HepG2 (cell line): Measurements from ENCODE around the gene PDIA6. TPM values are rescaled to one million over a fixed set of nuclear protein-coding genes. Genes with fewer than 3 reads are reported as not detected.

Experiments
- DBP ChIP-seq: sonication (generic); formaldehyde crosslinking; IDR thresholded peaks from 2 replicates; pipeline ENCODE4 v1.4.0; 2020; ENCODE audit warnings: missing genetic modification reagents; ENCODE audit errors: not compliant biosample characterization
- DPF2 ChIP-seq: sonication (generic); formaldehyde crosslinking; IDR thresholded peaks from 2 replicates; pipeline ENCODE4 v1.4.0; 2020; ENCODE audit warnings: mild to moderate bottlenecking, low read depth, missing genetic modification reagents, borderline replicate concordance
- GFI1 ChIP-seq: sonication (generic); formaldehyde crosslinking; IDR thresholded peaks from 2 replicates; pipeline ENCODE4 v1.5.0; 2020; ENCODE audit warnings: missing genetic modification reagents, mild to moderate bottlenecking, borderline replicate concordance
- HMGXB4 ChIP-seq, 2 experiments: sonication (generic) in 1 of 2; formaldehyde crosslinking in 1 of 2; IDR thresholded peaks; 2 replicates each; pipeline versions ENCODE4 v1.4.0 to v1.6.1; 2018 to 2020; ENCODE audit warnings: missing genetic modification reagents in 2 of 2, borderline replicate concordance in 1 of 2, low read depth in 1 of 2, mild to moderate bottlenecking in 1 of 2, missing biosample characterization in 1 of 2
- KMT2B ChIP-seq: IDR thresholded peaks from 2 replicates; pipeline ENCODE4 v1.6.1; 2016; ENCODE audit warnings: missing genetic modification reagents, missing compliant biosample characterization
- MNT ChIP-seq: fragments of 450-650 bp; IDR thresholded peaks from 2 replicates; pipeline ENCODE4 v1.6.1; 2016
- NR2C2 ChIP-seq: sonication (generic); formaldehyde crosslinking; IDR thresholded peaks from 2 replicates; pipeline ENCODE4 v1.4.0; 2020; ENCODE audit warnings: missing genetic modification reagents, mild to moderate bottlenecking, moderate library complexity, borderline replicate concordance
- PATZ1 ChIP-seq: sonication (generic); formaldehyde crosslinking; IDR thresholded peaks from 2 replicates; pipeline ENCODE4 v1.4.0; 2020; ENCODE audit warnings: missing genetic modification reagents
- PHF8 ChIP-seq: sonication (generic); formaldehyde crosslinking; IDR thresholded peaks from 2 replicates; pipeline ENCODE4 v1.5.0; 2020; ENCODE audit warnings: missing genetic modification reagents
- REL ChIP-seq: sonication (generic); formaldehyde crosslinking; conservative IDR thresholded peaks from 2 replicates; pipeline ENCODE4 v1.8.0; 2022; ENCODE audit warnings: mild to moderate bottlenecking, missing genetic modification reagents, moderate library complexity
- SIX4 ChIP-seq: sonication (generic); formaldehyde crosslinking; IDR thresholded peaks from 2 replicates; pipeline ENCODE4 v1.4.0; 2020; ENCODE audit warnings: missing genetic modification reagents
- TARDBP ChIP-seq: sonication (generic); formaldehyde crosslinking; IDR thresholded peaks from 2 replicates; pipeline ENCODE4 v1.8.0; 2022; ENCODE audit warnings: mild to moderate bottlenecking, missing genetic modification reagents
- YEATS2 ChIP-seq: sonication (generic); formaldehyde crosslinking; IDR thresholded peaks from 2 replicates; pipeline ENCODE4 v1.4.0; 2020; ENCODE audit warnings: missing genetic modification reagents, borderline replicate concordance
- ZBTB38 ChIP-seq: sonication (generic); formaldehyde crosslinking; IDR thresholded peaks from 2 replicates; pipeline ENCODE4 v1.5.1; 2020; ENCODE audit warnings: mild to moderate bottlenecking, missing genetic modification reagents
- ZFP82 ChIP-seq: sonication (generic); formaldehyde crosslinking; IDR thresholded peaks from 2 replicates; pipeline ENCODE4 v1.5.1; 2020; ENCODE audit warnings: mild to moderate bottlenecking, missing genetic modification reagents, borderline replicate concordance
- ZNF160 ChIP-seq: sonication (generic); formaldehyde crosslinking; IDR thresholded peaks from 2 replicates; pipeline ENCODE4 v1.8.0; 2022; ENCODE audit warnings: mild to moderate bottlenecking, inconsistent platforms, missing genetic modification reagents
- ZNF205 ChIP-seq: IDR thresholded peaks from 2 replicates; pipeline ENCODE4 v1.6.1; 2018; ENCODE audit warnings: missing biosample characterization, missing genetic modification reagents
- ZNF274 ChIP-seq: sonication (generic); formaldehyde crosslinking; IDR thresholded peaks from 2 replicates; pipeline ENCODE4 v1.5.1; 2020; ENCODE audit warnings: mild to moderate bottlenecking, missing genetic modification reagents
- ZNF275 ChIP-seq: sonication (generic); formaldehyde crosslinking; IDR thresholded peaks from 2 replicates; pipeline ENCODE4 v1.8.0; 2022; ENCODE audit warnings: missing genetic modification reagents, mild to moderate bottlenecking, inconsistent platforms, borderline replicate concordance
- ZNF549 ChIP-seq: sonication (generic); formaldehyde crosslinking; IDR thresholded peaks from 2 replicates; pipeline ENCODE4 v1.5.0; 2020; ENCODE audit warnings: missing genetic modification reagents
- ZNF552 ChIP-seq: sonication (generic); formaldehyde crosslinking; IDR thresholded peaks from 2 replicates; pipeline ENCODE4 v1.9.0; 2022; ENCODE audit warnings: missing genetic modification reagents, mild to moderate bottlenecking, borderline replicate concordance
- polyA plus RNA-seq, 8 experiments: library from polyadenylated mRNA; depleted of rRNA in 3 of 8; stranded (reverse) in 7 of 8; unstranded in 1 of 8; fragments of >200 nt; fragmentation: Illumina TruSeq in 4 of 8; extraction: Trizol in 4 of 8; gene quantifications; 2 replicates each; pipeline versions ENCODE4 v1.2.1 to v1.2.3, GENCODE V29; 2011 to 2016; ENCODE audit warnings: low read depth in 4 of 8, missing spikeins in 1 of 8, mixed read lengths in 1 of 8; ENCODE audit not compliant: insufficient read depth in 1 of 8
- total RNA-seq, 5 experiments: library from RNA; depleted of rRNA; stranded (reverse); fragments of >200 nt; fragmentation: Illumina TruSeq; extraction: Trizol; gene quantifications; 2 replicates each; pipeline ENCODE4 v1.2.3, GENCODE V29; 2016; ENCODE audit warnings: low read depth in 1 of 5

Gene PDIA6
- total and polyA plus RNA-seq, 2 of the 13 experiments (the other 11 are each of a cell fraction or from before 2014, with no cell fraction given): 586 to 642 TPM

GRCh38 chr2:10812362-10813162 is at the start of gene PDIA6 (continued):
- TF ChIP-seq DBP (CRISPR knock-in tag) (peak; percentile 47), HMGXB4 (CRISPR knock-in tag; IDR thresholded peaks at IDR 0.05; ENCODE audit: borderline replicate concordance in 1 of 2, low read depth in 1 of 2) (peak; percentile 28 to 46; a peak in 2 of 4 replicates), PHF8 (peak; percentile 82), NR2C2 (CRISPR knock-in tag) (peak; percentile 89), PATZ1 (peak; percentile 72; the same call in 1 of the 2 replicates), ZBTB38 (CRISPR knock-in tag) (no peak), ZNF552 (CRISPR knock-in tag) (no peak), YEATS2 (CRISPR knock-in tag) (peak; percentile 58; the same call in 1 of the 2 replicates), REL (CRISPR knock-in tag) (0 out of 2 replicates have a peak, but pooled peaks have one; percentile 62), GFI1 (CRISPR knock-in tag) (0 out of 2 replicates have a peak, but pooled peaks have one; percentile 17), ZNF274 (no peak), MNT (no peak), SIX4 (0 out of 2 replicates have a peak, but pooled peaks have one; percentile 36), ZNF205 (CRISPR knock-in tag) (0 out of 2 replicates have a peak, but pooled peaks have one; percentile 40), ZNF549 (CRISPR knock-in tag) (no peak), DPF2 (CRISPR knock-in tag) (no peak), TARDBP (no peak), KMT2B (CRISPR knock-in tag) (peak; percentile 47; the same call in 1 of the 2 replicates), ZNF275 (CRISPR knock-in tag) (peak; percentile 28; the same call in 1 of the 2 replicates), ZFP82 (peak; percentile 74; the same call in 1 of the 2 replicates), ZNF160 (no peak)
